Mucosa of stomach (tissue), 1 donor: ENCODE measurements around the gene ADGB.

Source experiments
- H3K27me3 ChIP-seq: one replicate; pipeline ENCODE4 v1.7.0; 2013; ENCODE audit warnings: mild to moderate bottlenecking, low read length; ENCODE audit not compliant: control insufficient read depth, insufficient read depth
- H3K36me3 ChIP-seq: one replicate; pipeline ENCODE4 v1.7.0; 2013; ENCODE audit warnings: low read length; ENCODE audit not compliant: control insufficient read depth, insufficient read depth
- H3K4me1 ChIP-seq: one replicate; pipeline ENCODE4 v1.7.0; 2013; ENCODE audit warnings: mild to moderate bottlenecking, low read length; ENCODE audit not compliant: control insufficient read depth, insufficient read depth
- H3K4me3 ChIP-seq: one replicate; pipeline ENCODE4 v1.7.0; 2013; ENCODE audit warnings: low read length
- H3K9ac ChIP-seq: one replicate; pipeline ENCODE4 v1.7.0; 2013; ENCODE audit warnings: mild to moderate bottlenecking, low read length, moderate library complexity
- H3K9me3 ChIP-seq: one replicate; pipeline ENCODE4 v1.7.0; 2013; ENCODE audit warnings: mild to moderate bottlenecking, low read length, moderate library complexity; ENCODE audit not compliant: control insufficient read depth
- donor health status: Pancreatic carcinoma.

Gene ADGB

DNA sequence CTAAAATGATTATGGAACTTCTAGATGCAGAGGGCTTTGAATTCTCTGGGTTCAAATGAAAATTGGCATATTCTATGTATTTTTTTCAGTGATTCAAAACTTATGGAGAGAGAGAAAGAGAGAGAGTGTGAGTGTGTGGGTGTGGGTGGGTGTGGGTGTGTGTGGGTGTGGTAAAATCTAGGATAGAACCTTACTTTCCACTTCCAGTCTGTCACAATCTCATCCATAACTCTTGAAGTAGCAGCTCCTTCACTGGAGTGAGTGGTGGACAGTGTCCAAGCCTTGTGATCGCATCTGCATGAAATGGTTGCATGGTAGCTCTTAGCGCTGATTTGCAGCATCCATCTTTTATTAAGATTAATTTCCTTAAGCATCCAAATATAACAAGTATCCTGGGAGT is 37.7 kb downstream of the ADGB start:
- Histone ChIP-seq H3K9ac (no peak overlapping the region), H3K4me1 (peaks cover 5% of the 10 kb centered on the region), H3K27me3 (no peaks in the 10 kb centered on the region), H3K4me3 (no peak overlapping the region), H3K36me3 (no peaks in the 10 kb centered on the region), H3K9me3 (no peaks in the 10 kb centered on the region)

DNA sequence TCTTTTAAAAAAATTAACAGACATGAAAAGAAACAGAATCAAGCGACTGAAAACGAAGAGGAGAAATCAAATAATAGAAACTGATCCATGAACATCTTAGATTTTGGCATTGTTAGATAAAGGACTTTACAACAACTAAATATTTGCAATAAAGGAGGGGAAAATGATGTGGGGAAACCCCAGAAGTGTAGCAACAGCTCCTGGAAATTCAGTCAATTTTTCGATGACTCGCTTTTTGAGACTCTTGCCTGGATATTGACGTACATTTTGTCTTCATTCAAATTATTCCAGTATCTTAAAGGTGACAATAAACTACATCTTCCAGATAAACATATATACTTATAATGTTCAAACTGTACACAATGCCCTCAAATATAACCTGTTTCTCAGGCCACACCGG is 44.1 kb downstream of the ADGB start:
- Histone ChIP-seq H3K36me3 (no peaks in the 10 kb centered on the region), H3K4me1 (no peaks in the 10 kb centered on the region), H3K9ac (no peak overlapping the region), H3K4me3 (no peak overlapping the region), H3K9me3 (no peaks in the 10 kb centered on the region), H3K27me3 (no peaks in the 10 kb centered on the region)

DNA sequence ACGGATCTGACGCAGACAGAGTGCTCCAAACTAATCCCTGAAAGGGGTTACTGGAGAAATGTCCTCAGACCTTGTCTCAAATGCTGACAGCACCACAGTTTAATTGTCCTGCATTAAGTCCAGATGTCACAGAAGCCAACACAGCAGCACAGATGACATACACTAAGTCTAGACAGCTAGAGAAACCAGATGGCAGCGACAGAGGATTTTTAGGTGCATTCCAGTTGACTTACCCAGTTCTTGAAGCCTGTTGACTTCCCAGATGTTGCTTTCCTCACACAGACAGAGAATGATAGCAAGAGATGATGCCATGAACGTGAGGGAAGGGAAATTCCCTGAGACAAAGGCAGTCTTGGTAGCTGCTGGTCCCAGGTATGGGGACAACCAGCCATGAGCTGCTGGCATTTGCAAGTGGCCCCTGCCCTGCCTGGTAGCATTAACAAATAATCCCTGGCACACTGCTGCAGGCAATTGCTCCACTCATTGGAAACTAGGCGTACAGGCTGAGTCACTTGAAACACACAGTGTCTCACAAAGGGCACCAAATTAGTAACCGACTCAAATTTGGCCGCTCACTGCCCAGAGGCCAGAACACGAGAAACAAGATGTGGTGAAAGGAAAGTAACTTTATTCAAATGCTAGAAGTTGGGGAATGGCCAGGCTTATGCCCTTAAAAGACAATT is 52.2 kb downstream of the ADGB start:
- Histone ChIP-seq H3K9ac (no peak overlapping the region), H3K36me3 (no peaks in the 10 kb centered on the region), H3K9me3 (no peaks in the 10 kb centered on the region), H3K4me3 (no peak overlapping the region), H3K4me1 (no peaks in the 10 kb centered on the region), H3K27me3 (no peaks in the 10 kb centered on the region)

DNA sequence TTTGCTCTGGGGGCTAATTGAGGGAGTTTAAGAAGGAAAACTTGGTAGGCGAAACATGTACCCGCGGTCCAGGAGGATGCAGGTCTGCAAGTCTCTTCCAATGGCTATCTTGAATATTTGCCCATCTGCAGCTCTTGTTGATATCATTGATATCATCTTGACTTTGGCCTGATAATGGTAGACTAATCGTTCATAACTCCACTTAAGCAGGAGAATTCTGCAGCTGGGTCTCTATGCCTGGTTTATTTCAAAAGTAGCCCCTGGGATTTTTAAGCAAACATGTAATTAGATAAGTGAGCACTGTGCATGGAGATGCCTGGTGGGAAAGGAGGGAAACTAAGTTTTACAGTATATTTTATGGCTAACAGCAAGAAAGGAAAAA is 52.7 kb downstream of the ADGB start:
- no peak overlapping the region for H3K4me3 ChIP-seq
- no peak overlapping the region for H3K9ac ChIP-seq
- H3K27me3 ChIP-seq = no peaks in the 10 kb centered on the region
- H3K4me1 ChIP-seq = no peaks in the 10 kb centered on the region
- no peaks in the 10 kb centered on the region for H3K9me3 ChIP-seq
- no peaks in the 10 kb centered on the region for H3K36me3 ChIP-seq

DNA sequence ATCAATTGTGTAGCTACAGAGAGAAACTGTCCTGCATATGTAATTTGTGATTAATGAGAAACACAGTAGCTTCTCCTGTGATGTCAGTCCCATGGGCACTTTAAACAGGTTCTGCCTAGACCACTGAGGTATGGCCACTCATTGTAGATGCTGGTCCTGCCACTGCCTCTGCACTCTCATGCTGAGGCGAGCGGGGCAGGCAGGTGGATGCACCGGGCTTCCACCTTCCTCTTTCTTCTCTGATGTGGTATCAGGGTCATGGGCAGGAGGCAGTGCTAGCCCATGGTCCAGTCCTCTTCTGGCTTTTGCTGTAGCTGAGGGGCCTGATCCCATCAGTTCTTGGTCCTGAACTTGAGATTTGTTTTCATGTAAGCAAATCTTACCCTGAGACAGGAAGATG is 58.7 kb downstream of the ADGB start:
- no peaks in the 10 kb centered on the region for H3K4me1 ChIP-seq
- no peaks in the 10 kb centered on the region for H3K27me3 ChIP-seq
- H3K36me3 ChIP-seq = no peaks in the 10 kb centered on the region
- H3K9me3 ChIP-seq = no peaks in the 10 kb centered on the region
- H3K9ac ChIP-seq = no peak overlapping the region
- no peak overlapping the region for H3K4me3 ChIP-seq

DNA sequence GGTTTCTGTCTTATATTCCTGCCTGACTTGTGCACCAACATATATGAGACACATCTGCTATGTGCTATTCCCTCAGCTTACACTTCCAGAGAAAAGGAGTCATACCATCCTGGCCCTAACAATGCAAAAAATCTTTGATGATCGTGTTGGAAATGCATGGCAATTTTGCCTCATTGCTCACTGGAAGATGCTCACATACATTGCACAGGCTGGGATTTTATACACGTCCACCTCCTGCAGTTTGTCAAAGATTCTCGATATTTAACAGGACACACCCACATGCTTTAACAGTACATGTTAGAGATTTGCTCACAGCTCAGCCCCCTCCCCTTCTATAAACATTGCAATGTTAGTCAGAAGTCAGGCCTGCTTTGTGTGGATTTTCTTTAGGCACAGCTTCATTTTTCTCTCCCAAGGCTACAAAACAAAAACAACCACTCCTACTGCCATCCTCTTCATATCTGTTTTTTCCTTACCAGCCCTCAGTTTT is 66.1 kb downstream of the ADGB start:
- Histone ChIP-seq H3K4me3 (no peak overlapping the region), H3K4me1 (no peaks in the 10 kb centered on the region), H3K27me3 (no peaks in the 10 kb centered on the region), H3K36me3 (no peaks in the 10 kb centered on the region), H3K9me3 (no peaks in the 10 kb centered on the region), H3K9ac (no peak overlapping the region)

DNA sequence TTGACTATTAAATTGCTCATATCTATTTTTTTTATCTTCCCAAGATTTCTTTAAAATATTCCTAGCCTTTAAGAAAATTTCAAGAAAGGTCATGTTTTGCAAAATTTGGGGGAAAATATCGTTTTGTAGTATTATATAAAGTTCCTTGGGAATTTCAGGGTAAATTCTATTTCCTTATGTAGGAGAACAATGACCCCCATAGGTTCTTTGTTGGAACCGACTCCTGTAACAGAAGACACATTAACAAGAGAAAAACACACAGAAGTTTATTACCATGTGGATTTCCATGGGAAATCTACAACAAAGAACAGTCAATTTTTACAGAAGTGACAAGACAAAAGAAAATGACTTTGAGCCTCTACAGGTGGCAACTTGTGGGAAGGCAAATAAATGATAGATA is 68.1 kb downstream of the ADGB start:
- Histone ChIP-seq H3K4me3 (no peak overlapping the region), H3K9me3 (no peaks in the 10 kb centered on the region)

DNA sequence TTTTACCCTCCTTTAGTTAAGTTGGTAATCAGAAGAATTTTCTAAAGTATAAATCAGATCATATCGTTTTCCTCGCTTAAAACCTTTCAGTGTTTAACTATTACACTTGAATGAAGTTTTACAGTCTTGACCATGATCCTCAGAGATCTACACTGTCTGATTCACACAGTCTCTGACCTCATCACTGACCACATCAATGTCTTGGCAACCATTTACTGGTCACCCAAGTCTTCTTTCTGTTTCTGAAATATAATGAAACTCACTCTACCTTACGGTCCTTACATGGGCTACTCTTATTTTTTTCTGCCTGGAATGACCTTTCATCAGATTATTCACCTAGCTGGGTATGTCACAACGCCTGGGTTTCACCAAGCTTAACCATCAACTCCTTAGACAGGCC is 71.4 kb downstream of the ADGB start:
- no peaks in the 10 kb centered on the region for H3K36me3 ChIP-seq
- no peaks in the 10 kb centered on the region for H3K9me3 ChIP-seq
- no peak overlapping the region for H3K9ac ChIP-seq
- H3K27me3 ChIP-seq = no peaks in the 10 kb centered on the region
- no peaks in the 10 kb centered on the region for H3K4me1 ChIP-seq
- H3K4me3 ChIP-seq = no peak overlapping the region

More for the DNA sequence above, 68.1 kb downstream of the ADGB start:
- Histone ChIP-seq H3K9ac (no peak overlapping the region), H3K27me3 (no peaks in the 10 kb centered on the region), H3K36me3 (no peaks in the 10 kb centered on the region), H3K4me1 (no peaks in the 10 kb centered on the region)

DNA sequence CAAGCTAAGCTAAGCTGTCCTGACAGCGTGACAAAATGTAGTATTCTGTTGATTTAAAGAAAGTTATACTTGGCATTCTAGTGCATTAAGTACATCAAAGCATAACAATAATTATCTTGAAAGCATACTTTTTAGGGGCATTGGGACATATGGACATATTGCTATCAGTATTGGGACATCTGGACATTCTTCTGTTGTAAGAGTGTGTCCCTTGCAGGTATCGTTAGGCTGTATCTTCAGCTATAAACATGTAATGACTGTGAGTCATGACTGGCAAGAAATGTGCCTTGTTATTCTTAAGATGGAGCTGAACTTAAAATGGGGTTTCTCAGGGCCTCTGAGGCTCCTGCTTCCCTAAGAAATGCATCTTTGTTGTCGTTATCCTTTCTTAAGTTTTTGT is 74.3 kb downstream of the ADGB start:
- no peak overlapping the region for H3K9ac ChIP-seq
- no peaks in the 10 kb centered on the region for H3K27me3 ChIP-seq
- H3K4me3 ChIP-seq = no peak overlapping the region
- H3K9me3 ChIP-seq = no peaks in the 10 kb centered on the region
- no peaks in the 10 kb centered on the region for H3K36me3 ChIP-seq
- H3K4me1 ChIP-seq = no peaks in the 10 kb centered on the region

DNA sequence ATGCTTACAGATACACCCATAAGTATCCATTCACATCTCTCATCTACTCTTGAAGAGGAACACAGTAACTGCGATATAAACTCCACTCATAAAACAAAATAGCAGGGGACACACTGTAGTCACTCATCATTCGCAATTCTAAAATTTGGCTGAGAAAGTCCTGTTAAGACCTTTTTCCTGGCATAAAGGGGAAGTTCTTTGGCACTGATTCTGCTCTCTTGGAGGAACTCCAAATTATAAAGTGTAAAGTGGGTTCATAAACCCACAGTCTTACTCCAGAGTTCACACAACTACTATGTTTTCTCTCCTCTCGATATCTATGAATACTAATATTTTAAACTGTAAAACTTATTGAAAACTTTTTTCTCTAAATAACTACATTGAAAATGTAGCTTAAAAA is 80.6 kb downstream of the ADGB start:
- H3K4me1 ChIP-seq = no peaks in the 10 kb centered on the region
- no peaks in the 10 kb centered on the region for H3K36me3 ChIP-seq
- H3K9me3 ChIP-seq = no peaks in the 10 kb centered on the region
- no peak overlapping the region for H3K4me3 ChIP-seq
- H3K27me3 ChIP-seq = no peaks in the 10 kb centered on the region
- H3K9ac ChIP-seq = no peak overlapping the region

DNA sequence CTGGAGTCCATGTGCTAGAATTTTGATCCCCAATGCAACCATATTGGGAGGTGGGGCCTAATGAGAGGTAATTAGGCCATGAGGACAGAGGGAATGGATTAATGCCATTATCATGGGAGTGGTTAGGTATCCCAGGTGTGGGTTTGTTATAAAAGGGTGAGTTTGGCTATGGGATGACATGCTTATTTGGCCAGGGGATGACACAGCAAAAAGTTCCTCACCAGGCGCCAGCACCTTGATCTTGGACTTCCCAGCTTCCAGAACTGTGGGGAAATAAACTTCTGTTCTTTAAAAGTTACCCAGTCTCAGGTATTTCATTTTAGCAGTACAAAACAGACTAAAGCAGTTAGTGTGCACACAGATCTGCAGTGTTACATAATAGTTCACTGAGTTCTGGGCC is 84.1 kb downstream of the ADGB start:
- no peak overlapping the region for H3K9ac ChIP-seq

DNA sequence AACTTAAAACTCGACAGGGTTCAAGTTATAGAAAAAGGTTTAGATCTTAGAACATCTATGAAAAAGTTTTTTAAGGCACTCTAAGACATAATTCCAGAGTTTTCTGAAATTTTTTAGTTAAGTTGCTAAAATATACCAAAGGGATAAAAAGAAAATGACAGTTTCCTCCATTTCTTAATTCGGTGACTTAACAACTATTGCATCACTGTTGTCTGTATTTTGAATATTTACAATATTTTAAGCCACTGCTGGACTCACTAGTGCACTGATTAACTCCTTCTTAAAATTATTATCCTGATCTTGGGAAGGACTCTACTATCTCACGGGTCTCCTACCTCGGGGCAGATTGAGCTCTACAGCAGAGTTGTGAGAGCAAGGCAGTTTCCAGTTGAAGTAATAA is 91.0 kb downstream of the ADGB start:
- Histone ChIP-seq H3K36me3 (no peaks in the 10 kb centered on the region), H3K4me1 (no peaks in the 10 kb centered on the region), H3K9me3 (no peaks in the 10 kb centered on the region), H3K9ac (no peak overlapping the region), H3K4me3 (no peak overlapping the region), H3K27me3 (no peaks in the 10 kb centered on the region)

More for the DNA sequence above, 84.1 kb downstream of the ADGB start:
- no peaks in the 10 kb centered on the region for H3K27me3 ChIP-seq
- H3K9me3 ChIP-seq = no peaks in the 10 kb centered on the region
- H3K36me3 ChIP-seq = no peaks in the 10 kb centered on the region
- no peak overlapping the region for H3K4me3 ChIP-seq
- H3K4me1 ChIP-seq = no peaks in the 10 kb centered on the region

DNA sequence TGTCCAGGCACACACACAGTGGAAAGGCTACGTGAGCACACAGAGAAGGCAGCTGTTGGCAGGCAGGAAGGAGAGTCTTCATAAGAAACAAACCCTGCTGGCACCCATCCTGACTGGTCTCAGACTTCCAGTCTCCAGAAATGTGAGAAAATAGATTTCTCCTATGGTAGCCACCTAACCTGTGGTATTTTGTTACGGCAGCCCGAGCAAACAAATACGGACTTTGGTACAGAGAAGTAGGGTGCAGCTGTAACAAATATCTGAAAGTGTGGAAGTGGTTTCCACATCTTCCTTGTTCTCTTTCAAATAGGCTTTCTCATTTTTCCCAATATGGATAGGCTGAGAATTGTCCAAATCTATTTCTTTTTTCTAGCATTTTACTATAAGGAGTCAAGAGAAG is 94.6 kb downstream of the ADGB start:
- no peaks in the 10 kb centered on the region for H3K4me1 ChIP-seq
- no peak overlapping the region for H3K4me3 ChIP-seq
- H3K9ac ChIP-seq = no peak overlapping the region
- no peaks in the 10 kb centered on the region for H3K36me3 ChIP-seq
- H3K27me3 ChIP-seq = no peaks in the 10 kb centered on the region
- no peaks in the 10 kb centered on the region for H3K9me3 ChIP-seq
